OCI-LY7 (cell line): ENCODE data around the gene TBC1D1. TPM values are rescaled to one million over a fixed set of nuclear protein-coding genes. Genes with fewer than 3 reads are reported as not detected.
"Not testable (repeated sequence)": the region's sequence is repeated elsewhere in the genome, so short reads cannot be mapped to it uniquely, and the experiment has no call there.

Experiments
- BruUV-seq: library from RNA; stranded (reverse); fragments of 400-500 nt; replicated peaks from 2 replicates; lab custom pipeline; 2021; lab: Mats Ljungman, UMichigan
- CTCF ChIA-PET: fragments of 300-600 bp; sonication (Branson Sonifier 250); formaldehyde crosslinking; loops from one replicate; lab custom pipeline; 2022; ENCODE audit warnings: antibody characterized with exemption; ENCODE audit not compliant: unreplicated experiment; lab: Charles Lee
- POLR2A ChIA-PET: fragments of 300-600 bp; sonication (Branson Sonifier 250); formaldehyde crosslinking; loops from one replicate; lab custom pipeline; 2022; ENCODE audit warnings: antibody characterized with exemption; lab: Charles Lee
- DNase-seq: peaks from one replicate; pipeline ENCODE4 v3.0.0-alpha.2; 2015; ENCODE audit warnings: low spot score
- H2AFZ ChIP-seq: fragments of 200-600 bp; sonication (generic), shearing (Covaris generic); 2 replicates; pipeline ENCODE4 v1.6.1; 2014; ENCODE audit warnings: mild to moderate bottlenecking, antibody characterized with exemption, low read length, moderate library complexity
- H3K27ac ChIP-seq: fragments of 200-600 bp; sonication (generic); 2 replicates; pipeline ENCODE4 v1.5.1; 2014; ENCODE audit warnings: mixed run types, low read depth, mild to moderate bottlenecking, moderate library complexity, low read length, inconsistent platforms; ENCODE audit not compliant: poor library complexity, severe bottlenecking
- H3K36me3 ChIP-seq: fragments of 200-600 bp; sonication (generic); 2 replicates; pipeline ENCODE4 v1.6.1; 2014; ENCODE audit warnings: mild to moderate bottlenecking, antibody characterized with exemption, low read length, moderate library complexity, mixed read lengths; ENCODE audit not compliant: insufficient read depth
- H3K4me1 ChIP-seq: fragments of 200-600 bp; sonication (generic); 2 replicates; pipeline ENCODE4 v1.5.1; 2014; ENCODE audit warnings: mild to moderate bottlenecking, low read length; ENCODE audit not compliant: insufficient read depth, poor library complexity, severe bottlenecking
- H3K4me2 ChIP-seq: fragments of 200-600 bp; sonication (generic); 2 replicates; pipeline ENCODE4 v1.6.1; 2014; ENCODE audit warnings: mild to moderate bottlenecking, low read length
- H3K4me3 ChIP-seq: fragments of 200-600 bp; sonication (generic); 2 replicates; pipeline ENCODE4 v1.5.1; 2014; ENCODE audit warnings: mild to moderate bottlenecking, low read depth, low read length; ENCODE audit not compliant: poor library complexity, severe bottlenecking
- H3K79me2 ChIP-seq: fragments of 200-600 bp; sonication (generic); 2 replicates; pipeline ENCODE4 v1.6.1; 2016; ENCODE audit warnings: low read depth, mild to moderate bottlenecking, low read length, moderate library complexity, mixed read lengths; ENCODE audit not compliant: insufficient read depth
- H3K9me2 ChIP-seq: fragments of 200-600 bp; sonication (generic); 2 replicates; pipeline ENCODE4 v1.6.1; 2016; ENCODE audit warnings: mild to moderate bottlenecking, low read length, mixed read lengths; ENCODE audit not compliant: insufficient read depth
- H3K9me3 ChIP-seq: fragments of 200-600 bp; sonication (generic); 2 replicates; pipeline ENCODE4 v1.6.1; 2014; ENCODE audit warnings: mild to moderate bottlenecking, mixed run types, low read length, mixed read lengths
- H4K20me1 ChIP-seq: fragments of 200-600 bp; sonication (generic); 2 replicates; pipeline ENCODE4 v1.6.1; 2014; ENCODE audit warnings: mild to moderate bottlenecking, antibody characterized with exemption, low read length, moderate library complexity, mixed read lengths; ENCODE audit not compliant: insufficient read depth
- CTCF ChIP-seq: fragments of 200-600 bp; sonication (generic); conservative IDR thresholded peaks from 2 replicates; pipeline ENCODE4 v1.5.1; 2014; ENCODE audit warnings: mild to moderate bottlenecking, antibody characterized with exemption, low read length, moderate library complexity, mixed read lengths
- EZH2phosphoT487 ChIP-seq: fragments of 200-600 bp; sonication (generic); IDR thresholded peaks from 2 replicates; pipeline ENCODE4 v1.6.1; 2018; ENCODE audit warnings: low read depth, borderline replicate concordance, mild to moderate bottlenecking, mixed run types, antibody characterized with exemption, low read length, moderate library complexity, mixed read lengths
- intact Hi-C: fragments of 100-400 bp; cut with micrococcal nuclease; formaldehyde crosslinking; loops from one replicate; pipeline ENCODE4 v1.10.0; 2022; ENCODE audit not compliant: unreplicated experiment
- total RNA-seq, 2 experiments: library from RNA; depleted of rRNA in 1 of 2; stranded (reverse); fragments of >200 nt in 1 of 2; shearing (Covaris generic) in 1 of 2; gene quantifications; 2 replicates each; pipeline ENCODE4 v1.2.3, GENCODE V29; 2014 to 2022

TBC1D1 gene
- total RNA-seq, 2 experiments from 2014 or later, result 539 to 545 TPM

GRCh38 chr4:37918653-37919052, 27.8 kb downstream of the TBC1D1 start:
- TF ChIP-seq EZH2phosphoT487 (no peak), CTCF (no peak)

GRCh38 chr4:37922328-37922727, 31.4 kb downstream of the TBC1D1 start:
- no peak overlapping the region for H3K4me2 ChIP-seq
- H3K9me2 ChIP-seq, result no peaks in the 10 kb centered on the region
- H3K4me3 ChIP-seq, result no peak overlapping the region
- H2AFZ ChIP-seq, result no peak overlapping the region
- intact Hi-C loops, result no loop called here
- TF ChIP-seq CTCF (no peak), EZH2phosphoT487 (no peak)
- no peaks in the 10 kb centered on the region for H3K9me3 ChIP-seq
- no peaks in the 10 kb centered on the region for H3K36me3 ChIP-seq
- no peak overlapping the region for H3K27ac ChIP-seq
- H3K4me1 ChIP-seq, result no peaks in the 10 kb centered on the region
- ChIA-PET POLR2A (interaction anchor here (0.6 kb wide), 1 partner anchor 62 kb away, joined by 3 read pairs; no protein-coding TSS in a partner anchor), CTCF (interaction anchor here (0.6 kb wide), 1 partner anchor 27 kb away, joined by 3 read pairs; no protein-coding TSS in a partner anchor)
- DNase-seq, result no peak
- no peaks in the 10 kb centered on the region for H4K20me1 ChIP-seq
- no peaks in the 10 kb centered on the region for H3K79me2 ChIP-seq
- BruUV-seq, result no TSS peak

More at GRCh38 chr4:37918653-37919052, 27.8 kb downstream of the TBC1D1 start:
- Histone ChIP-seq H3K79me2 (no peaks in the 10 kb centered on the region), H3K4me2 (no peak overlapping the region), H4K20me1 (no peaks in the 10 kb centered on the region), H2AFZ (no peak overlapping the region), H3K9me2 (no peaks in the 10 kb centered on the region), H3K4me3 (no peak overlapping the region), H3K36me3 (peaks cover 7% of the 10 kb centered on the region; the same call in 1 of the 2 replicates), H3K27ac (no peak overlapping the region), H3K9me3 (no peaks in the 10 kb centered on the region), H3K4me1 (no peaks in the 10 kb centered on the region)
- POLR2A ChIA-PET, result interaction anchor here (1.1 kb wide), 1 partner anchor 35 kb away, joined by 4 read pairs; no protein-coding TSS in a partner anchor
- BruUV-seq, result no TSS peak
- intact Hi-C loops, result no loop called here
- CTCF ChIA-PET, result no interaction called here
- no peak for DNase-seq

- H3K4me2 ChIP-seq, H3K27ac ChIP-seq, H3K4me1 ChIP-seq, H3K79me2 ChIP-seq, H2AFZ ChIP-seq, POLR2A ChIA-PET, intact Hi-C loops, H4K20me1 ChIP-seq, CTCF ChIA-PET, BruUV-seq, DNase-seq, H3K9me3 ChIP-seq, H3K36me3 ChIP-seq, H3K4me3 ChIP-seq, H3K9me2 ChIP-seq: not testable (repeated sequence)
Measured at GRCh38 chr4:37923089-37923488, 32.2 kb downstream of the TBC1D1 start.
